Measurements from ENCODE around the gene CNOT8.
"Not testable (repeated sequence)": the region's sequence is repeated elsewhere in the genome, so short reads cannot be mapped to it uniquely, and the experiment has no call there.

The CNOT8 gene

GRCh38 chr5:154834053-154834452, 24.4 kb upstream of the CNOT8 start:
- Histone ChIP-seq H3K27ac (ENCODE audit: low read depth, low read length, severe bottlenecking) (no peak overlapping the region), H3K36me3 (ENCODE audit: control insufficient read depth, insufficient read depth, low read length) (peaks cover 56% of the 10 kb centered on the region), H3K4me1 (ENCODE audit: control insufficient read depth, insufficient read depth, low read length, poor library complexity, severe bottlenecking) (peaks cover 5% of the 10 kb centered on the region), H3K4me3 (ENCODE audit: extremely low read depth, insufficient read depth, low read length, poor library complexity, severe bottlenecking) (no peak overlapping the region), H3K9me3 (ENCODE audit: control insufficient read depth, low read length) (no peaks in the 10 kb centered on the region)
- no CpG with 5 or more reads among the region's 1 CpG for WGBS, 2 experiments (ENCODE audit: insufficient coverage in 2 of 2)

- 89 to 100% methylated on average over 3 to 8 of the region's 9 CpGs for WGBS, 2 experiments (ENCODE audit: insufficient coverage in 2 of 2)
- not testable (repeated sequence) for H3K9me3 ChIP-seq (ENCODE audit: control insufficient read depth, low read length); H3K27ac ChIP-seq (ENCODE audit: low read depth, low read length, severe bottlenecking); H3K4me3 ChIP-seq (ENCODE audit: extremely low read depth, insufficient read depth, low read length, poor library complexity, severe bottlenecking); H3K4me1 ChIP-seq (ENCODE audit: control insufficient read depth, insufficient read depth, low read length, poor library complexity, severe bottlenecking)
- H3K36me3 ChIP-seq (ENCODE audit: control insufficient read depth, insufficient read depth, low read length), result peaks cover 49% of the 10 kb centered on the region
Measured at GRCh38 chr5:154835701-154836052, 22.8 kb upstream of the CNOT8 start.

- no peaks in the 10 kb centered on the region for H3K9me3 ChIP-seq (ENCODE audit: control insufficient read depth, low read length)
- no peak overlapping the region for H3K4me3 ChIP-seq (ENCODE audit: extremely low read depth, insufficient read depth, low read length, poor library complexity, severe bottlenecking)
- WGBS, 2 experiments (ENCODE audit: insufficient coverage in 2 of 2), result 93 to 100% methylated on average over 4 of the region's 6 CpGs
- H3K36me3 ChIP-seq (ENCODE audit: control insufficient read depth, insufficient read depth, low read length), result peaks cover 44% of the 10 kb centered on the region
- peaks cover 12% of the 10 kb centered on the region for H3K4me1 ChIP-seq (ENCODE audit: control insufficient read depth, insufficient read depth, low read length, poor library complexity, severe bottlenecking)
- H3K27ac ChIP-seq (ENCODE audit: low read depth, low read length, severe bottlenecking), result no peak overlapping the region
Measured at GRCh38 chr5:154836225-154836624, 22.2 kb upstream of the CNOT8 start.

GRCh38 chr5:154837009-154837901, 21.2 kb upstream of the CNOT8 start:
- no peak overlapping the region for H3K4me3 ChIP-seq (ENCODE audit: extremely low read depth, insufficient read depth, low read length, poor library complexity, severe bottlenecking)
- H3K27ac ChIP-seq (ENCODE audit: low read depth, low read length, severe bottlenecking), result no peak overlapping the region
- peaks cover 15% of the 10 kb centered on the region for H3K4me1 ChIP-seq (ENCODE audit: control insufficient read depth, insufficient read depth, low read length, poor library complexity, severe bottlenecking)
- H3K36me3 ChIP-seq (ENCODE audit: control insufficient read depth, insufficient read depth, low read length), result peaks cover 39% of the 10 kb centered on the region
- no peaks in the 10 kb centered on the region for H3K9me3 ChIP-seq (ENCODE audit: control insufficient read depth, low read length)
- WGBS, 2 experiments (ENCODE audit: insufficient coverage in 2 of 2), result 87 to 100% methylated on average over 2 to 4 of the region's 6 CpGs

- peaks cover 28% of the 10 kb centered on the region for H3K4me1 ChIP-seq (ENCODE audit: control insufficient read depth, insufficient read depth, low read length, poor library complexity, severe bottlenecking)
- no peak overlapping the region for H3K4me3 ChIP-seq (ENCODE audit: extremely low read depth, insufficient read depth, low read length, poor library complexity, severe bottlenecking)
- H3K27ac ChIP-seq (ENCODE audit: low read depth, low read length, severe bottlenecking), result peak overlapping the region; percentile 77
- H3K9me3 ChIP-seq (ENCODE audit: control insufficient read depth, low read length), result no peaks in the 10 kb centered on the region
- H3K36me3 ChIP-seq (ENCODE audit: control insufficient read depth, insufficient read depth, low read length), result peaks cover 23% of the 10 kb centered on the region
- 54 to 84% methylated on average over 2 to 6 of the region's 6 CpGs for WGBS, 2 experiments (ENCODE audit: insufficient coverage in 2 of 2)
Measured at GRCh38 chr5:154840435-154841272, 17.8 kb upstream of the CNOT8 start.

GRCh38 chr5:154841273-154841661, 17.2 kb upstream of the CNOT8 start:
- peak overlapping the region; percentile 77 for H3K27ac ChIP-seq (ENCODE audit: low read depth, low read length, severe bottlenecking)
- peaks cover 19% of the 10 kb centered on the region for H3K36me3 ChIP-seq (ENCODE audit: control insufficient read depth, insufficient read depth, low read length)
- no peaks in the 10 kb centered on the region for H3K9me3 ChIP-seq (ENCODE audit: control insufficient read depth, low read length)
- peaks cover 28% of the 10 kb centered on the region for H3K4me1 ChIP-seq (ENCODE audit: control insufficient read depth, insufficient read depth, low read length, poor library complexity, severe bottlenecking)
- H3K4me3 ChIP-seq (ENCODE audit: extremely low read depth, insufficient read depth, low read length, poor library complexity, severe bottlenecking), result no peak overlapping the region

GRCh38 chr5:154842689-154843530, 15.5 kb upstream of the CNOT8 start:
- Histone ChIP-seq H3K27ac (ENCODE audit: low read depth, low read length, severe bottlenecking) (peak overlapping the region; percentile 64), H3K36me3 (ENCODE audit: control insufficient read depth, insufficient read depth, low read length) (peaks cover 8% of the 10 kb centered on the region), H3K9me3 (ENCODE audit: control insufficient read depth, low read length) (no peaks in the 10 kb centered on the region), H3K4me1 (ENCODE audit: control insufficient read depth, insufficient read depth, low read length, poor library complexity, severe bottlenecking) (peaks cover 28% of the 10 kb centered on the region), H3K4me3 (ENCODE audit: extremely low read depth, insufficient read depth, low read length, poor library complexity, severe bottlenecking) (no peak overlapping the region)
- 13 to 74% methylated on average over 1 to 4 of the region's 6 CpGs for WGBS, 2 experiments (ENCODE audit: insufficient coverage in 2 of 2)

GRCh38 chr5:154844809-154845208, 13.6 kb upstream of the CNOT8 start:
- no peak overlapping the region for H3K4me3 ChIP-seq (ENCODE audit: extremely low read depth, insufficient read depth, low read length, poor library complexity, severe bottlenecking)
- H3K36me3 ChIP-seq (ENCODE audit: control insufficient read depth, insufficient read depth, low read length), result peaks cover 5% of the 10 kb centered on the region
- peaks cover 28% of the 10 kb centered on the region for H3K4me1 ChIP-seq (ENCODE audit: control insufficient read depth, insufficient read depth, low read length, poor library complexity, severe bottlenecking)
- 92 to 94% methylated on average over 2 to 5 of the region's 5 CpGs for WGBS, 2 experiments (ENCODE audit: insufficient coverage in 2 of 2)
- no peak overlapping the region for H3K27ac ChIP-seq (ENCODE audit: low read depth, low read length, severe bottlenecking)
- no peaks in the 10 kb centered on the region for H3K9me3 ChIP-seq (ENCODE audit: control insufficient read depth, low read length)

- H3K4me3 ChIP-seq (ENCODE audit: extremely low read depth, insufficient read depth, low read length, poor library complexity, severe bottlenecking), result peak overlapping the region; percentile 46
- peak overlapping the region; percentile 90 for H3K27ac ChIP-seq (ENCODE audit: low read depth, low read length, severe bottlenecking)
- 81 to 95% methylated on average over 4 of the region's 6 CpGs for WGBS, 2 experiments (ENCODE audit: insufficient coverage in 2 of 2)
- peaks cover 29% of the 10 kb centered on the region for H3K4me1 ChIP-seq (ENCODE audit: control insufficient read depth, insufficient read depth, low read length, poor library complexity, severe bottlenecking)
- H3K9me3 ChIP-seq (ENCODE audit: control insufficient read depth, low read length), result no peaks in the 10 kb centered on the region
- H3K36me3 ChIP-seq (ENCODE audit: control insufficient read depth, insufficient read depth, low read length), result no peaks in the 10 kb centered on the region
Measured at GRCh38 chr5:154849264-154849785, 9.1 kb upstream of the CNOT8 start.

GRCh38 chr5:154849791-154850201, 8.6 kb upstream of the CNOT8 start:
- H3K9me3 ChIP-seq (ENCODE audit: control insufficient read depth, low read length), result no peaks in the 10 kb centered on the region
- WGBS, 2 experiments (ENCODE audit: insufficient coverage in 2 of 2), result 90 to 92% methylated on average over 2 of the region's 2 CpGs
- peak overlapping the region; percentile 90 for H3K27ac ChIP-seq (ENCODE audit: low read depth, low read length, severe bottlenecking)
- peak overlapping the region; percentile 46 for H3K4me3 ChIP-seq (ENCODE audit: extremely low read depth, insufficient read depth, low read length, poor library complexity, severe bottlenecking)
- peaks cover 24% of the 10 kb centered on the region for H3K4me1 ChIP-seq (ENCODE audit: control insufficient read depth, insufficient read depth, low read length, poor library complexity, severe bottlenecking)
- no peaks in the 10 kb centered on the region for H3K36me3 ChIP-seq (ENCODE audit: control insufficient read depth, insufficient read depth, low read length)
